Naive thymus-derived CD8-positive, alpha-beta T cell (primary cell): ENCODE data around the gene ZNF316. TPM values are rescaled to one million over a fixed set of nuclear protein-coding genes. Genes with fewer than 3 reads are reported as not detected.
A peak's percentile ranks its signal among the peaks of the same experiment; 100 is the strongest.

ENCODE experiments used
- ATAC-seq, 2 donors: fragments of 150-1000 bp; cut with Tn5 transposase in 1 of 2; sonication (Bioruptor Pico), chemical (Tn5 transposase) in 1 of 2; 1 replicate in 1 of 2; 2 replicates in 1 of 2; pipeline ENCODE4 v1.10.0; 2021; ENCODE audit warnings: mild to moderate bottlenecking in 2 of 2, moderate library complexity in 2 of 2
- POLR2A ChIA-PET: fragments of 350-600 bp; sonication (Branson Sonifier 250); formaldehyde crosslinking; loops from one replicate; lab custom pipeline; 2021; ENCODE audit warnings: antibody characterized with exemption; lab: Charles Lee
- DNase-seq, 10 donors: peaks; one replicate each; pipeline versions ENCODE4 v3.0.0 to v3.0.0-alpha.2; 2020 to 2022
- H3K27ac Mint-ChIP-seq, 10 donors: one replicate each; pipeline ENCODE4 v1.8.0; 2020 to 2022; ENCODE audit warnings: mild to moderate bottlenecking in 10 of 10, mixed read lengths in 10 of 10, moderate library complexity in 4 of 10, inconsistent platforms in 1 of 10
- H3K27me3 Mint-ChIP-seq, 5 donors: one replicate each; pipeline ENCODE4 v1.8.0; 2021 to 2022; ENCODE audit warnings: mixed read lengths in 5 of 5
- H3K36me3 Mint-ChIP-seq, 3 donors: one replicate each; pipeline ENCODE4 v1.8.0; 2020 to 2022; ENCODE audit warnings: mixed read lengths in 3 of 3, mild to moderate bottlenecking in 2 of 3, inconsistent platforms in 1 of 3
- H3K4me1 Mint-ChIP-seq, 4 donors: one replicate each; pipeline ENCODE4 v1.8.0; 2021 to 2022; ENCODE audit warnings: mixed read lengths in 4 of 4
- H3K4me3 Mint-ChIP-seq, 10 donors: one replicate each; pipeline ENCODE4 v1.8.0; 2020 to 2022; ENCODE audit warnings: mild to moderate bottlenecking in 10 of 10, mixed read lengths in 10 of 10, moderate library complexity in 6 of 10, inconsistent platforms in 1 of 10
- H3K9me3 Mint-ChIP-seq, 9 donors: one replicate each; pipeline ENCODE4 v1.8.0; 2020 to 2022; ENCODE audit warnings: mixed read lengths in 9 of 9, mild to moderate bottlenecking in 3 of 9, inconsistent platforms in 1 of 9, moderate library complexity in 1 of 9
- polyA plus RNA-seq, 3 donors: library from polyadenylated mRNA; unstranded; fragments of 300-500 nt; fragmentation: Illumina TruSeq; gene quantifications; one replicate each; pipeline ENCODE4 v1.2.3, GENCODE V29; 2021
- total RNA-seq, 8 experiments: library from RNA in 2 of 8; stranded (reverse) in 2 of 8; gene quantifications; one replicate each; pipeline ENCODE4 v1.2.3 and lab custom pipeline; 2021 to 2026

The ZNF316 gene
- total and polyA plus RNA-seq, 5 experiments from 2014 or later: 0.96 to 77.9 (median 5.7) TPM

GRCh38 chr7:6608794-6609193 is 28.3 kb upstream of the ZNF316 start:
- peaks cover 1 to 19% (median 15%) of the 10 kb centered on the region in 4 donors for H3K4me1 Mint-ChIP-seq
- H3K4me3 Mint-ChIP-seq: no peak overlapping the region
- no peak for ATAC-seq
- H3K9me3 Mint-ChIP-seq: peaks cover 0 to 1% (median 0%) of the 10 kb centered on the region in 9 donors
- H3K27me3 Mint-ChIP-seq: no peaks in the 10 kb centered on the region
- DNase-seq: no peak
- H3K27ac Mint-ChIP-seq: peak overlapping the region in 1 of 10 donors; percentile 33
- POLR2A ChIA-PET: no interaction called here
- peaks cover 0 to 47% (median 9%) of the 10 kb centered on the region in 3 donors for H3K36me3 Mint-ChIP-seq

- Mint-ChIP-seq H3K4me1 (peaks cover 11 to 32% (median 19%) of the 10 kb centered on the region in 4 donors), H3K27me3 (peaks cover 0 to 2% (median 0%) of the 10 kb centered on the region in 5 donors), H3K36me3 (peaks cover 0 to 19% (median 0%) of the 10 kb centered on the region in 3 donors), H3K4me3 (peak overlapping the region in 6 of 10 donors; percentile 23 to 84 (median 46)), H3K27ac (peak overlapping the region in 5 of 10 donors; percentile 44 to 78 (median 57)), H3K9me3 (peaks cover 0 to 1% (median 0%) of the 10 kb centered on the region in 9 donors)
- POLR2A ChIA-PET: interaction anchor here (0.9 kb wide), 1 partner anchor 53 kb away, joined by 4 read pairs; no protein-coding TSS in a partner anchor
- DNase-seq (no peak), ATAC-seq (no peak)
These were observed 24.3 kb upstream of the ZNF316 start for GRCh38 chr7:6612819-6613218.

- H3K27me3 Mint-ChIP-seq: peaks cover 0 to 2% (median 0%) of the 10 kb centered on the region in 5 donors
- H3K4me3 Mint-ChIP-seq: peak overlapping the region in 9 of 10 donors; percentile 18 to 93 (median 63)
- POLR2A ChIA-PET: no interaction called here
- H3K27ac Mint-ChIP-seq: peak overlapping the region in 3 of 10 donors; percentile 29 to 66 (median 60)
- peaks cover 0 to 1% (median 0%) of the 10 kb centered on the region in 9 donors for H3K9me3 Mint-ChIP-seq
- DNase-seq: no peak
- peaks cover 0 to 17% (median 0%) of the 10 kb centered on the region in 3 donors for H3K36me3 Mint-ChIP-seq
- no peak for ATAC-seq
- H3K4me1 Mint-ChIP-seq: peaks cover 15 to 36% (median 23%) of the 10 kb centered on the region in 4 donors
These were observed 23.4 kb upstream of the ZNF316 start for GRCh38 chr7:6613706-6614105.

GRCh38 chr7:6614953-6615722 is 22.0 kb upstream of the ZNF316 start, which contains the start of gene ZNF853:
Gene ZNF853 (plus strand): TSS chr7:6615610. CDS start chr7:6616175, 565 bp downstream.
- H3K4me3 Mint-ChIP-seq: peak within 1 kb of the TSS; percentile 70 to 93 (median 84)
- H3K36me3 Mint-ChIP-seq: peaks cover 0 to 9% (median 0%) of the 10 kb centered on the region in 3 donors
- H3K27ac Mint-ChIP-seq: peak within 1 kb of the TSS; percentile 73 to 91 (median 84)
- peaks cover 15 to 49% (median 34%) of the 10 kb centered on the region in 4 donors for H3K4me1 Mint-ChIP-seq
- peaks cover 0 to 2% (median 0%) of the 10 kb centered on the region in 5 donors for H3K27me3 Mint-ChIP-seq
- ATAC-seq (peak; percentile 68 to 72), DNase-seq (peak in 5 of 10 donors; percentile 13 to 32 (median 30))
- peaks cover 0 to 1% (median 0%) of the 10 kb centered on the region in 9 donors for H3K9me3 Mint-ChIP-seq
- POLR2A ChIA-PET: interaction anchor here (0.5 to 1.3 kb wide), 3 partner anchors 22 to 45 kb away, joined by 3 to 5 read pairs (median 3); partner anchors contain the start of genes INTS15 and ZNF316

GRCh38 chr7:6615723-6616555 is 21.2 kb upstream of the ZNF316 start:
- Mint-ChIP-seq H3K4me3 (peak overlapping the region; percentile 60 to 85 (median 69)), H3K36me3 (peaks cover 0 to 7% (median 0%) of the 10 kb centered on the region in 3 donors), H3K27ac (peak overlapping the region in 8 of 10 donors; percentile 5 to 85 (median 54)), H3K4me1 (peaks cover 15 to 57% (median 42%) of the 10 kb centered on the region in 4 donors), H3K9me3 (peaks cover 0 to 1% (median 0%) of the 10 kb centered on the region in 9 donors), H3K27me3 (peaks cover 0 to 2% (median 0%) of the 10 kb centered on the region in 5 donors)
- POLR2A ChIA-PET: interaction anchor here (0.5 to 1.8 kb wide), 5 partner anchors 9 to 108 kb away, joined by 3 to 6 read pairs (median 4); partner anchors contain the start of gene INTS15
- peak; percentile 21 to 34 for ATAC-seq
- no peak for DNase-seq

GRCh38 chr7:6616854-6617643 is 20.1 kb upstream of the ZNF316 start:
- Mint-ChIP-seq H3K27me3 (peaks cover 0 to 2% (median 0%) of the 10 kb centered on the region in 5 donors), H3K27ac (peak overlapping the region in 9 of 10 donors; percentile 26 to 85 (median 63)), H3K4me3 (peak overlapping the region; percentile 63 to 86 (median 70)), H3K9me3 (peaks cover 0 to 1% (median 0%) of the 10 kb centered on the region in 9 donors), H3K4me1 (peaks cover 18 to 62% (median 48%) of the 10 kb centered on the region in 4 donors), H3K36me3 (peaks cover 5 to 14% (median 7%) of the 10 kb centered on the region in 3 donors)
- POLR2A ChIA-PET: interaction anchor here (0.5 to 1.8 kb wide), 6 partner anchors 10 to 107 kb away, joined by 3 to 6 read pairs (median 3); partner anchors contain the start of gene INTS15
- ATAC-seq: no peak
- no peak for DNase-seq

- peaks cover 0 to 2% (median 0%) of the 10 kb centered on the region in 5 donors for H3K27me3 Mint-ChIP-seq
- no peaks in the 10 kb centered on the region for H3K9me3 Mint-ChIP-seq
- ATAC-seq: no peak
- H3K4me3 Mint-ChIP-seq: peak overlapping the region in 2 of 10 donors; percentile 13 to 24
- DNase-seq: no peak
- peak overlapping the region in 6 of 10 donors; percentile 8 to 85 (median 51) for H3K27ac Mint-ChIP-seq
- H3K4me1 Mint-ChIP-seq: peaks cover 18 to 65% (median 54%) of the 10 kb centered on the region in 4 donors
- POLR2A ChIA-PET: interaction anchor here (1.4 kb wide), 1 partner anchor 19 kb away, joined by 3 read pairs; the partner anchor contains the start of gene ZNF316
- peaks cover 5 to 17% (median 12%) of the 10 kb centered on the region in 3 donors for H3K36me3 Mint-ChIP-seq
These were observed 18.5 kb upstream of the ZNF316 start for GRCh38 chr7:6618621-6619020.

- peaks cover 5 to 20% (median 12%) of the 10 kb centered on the region in 3 donors for H3K36me3 Mint-ChIP-seq
- no peaks in the 10 kb centered on the region for H3K27me3 Mint-ChIP-seq
- no peak for DNase-seq
- POLR2A ChIA-PET: interaction anchor here (0.5 to 1.2 kb wide), 4 partner anchors 9 to 113 kb away, joined by 3 to 4 read pairs (median 4); partner anchors contain the start of gene INTS15
- ATAC-seq: no peak
- peaks cover 23 to 70% (median 60%) of the 10 kb centered on the region in 4 donors for H3K4me1 Mint-ChIP-seq
- H3K27ac Mint-ChIP-seq: peak overlapping the region in 9 of 10 donors; percentile 44 to 91 (median 63)
- no peaks in the 10 kb centered on the region for H3K9me3 Mint-ChIP-seq
- H3K4me3 Mint-ChIP-seq: peak overlapping the region in 9 of 10 donors; percentile 8 to 75 (median 55)
These were observed 17.2 kb upstream of the ZNF316 start for GRCh38 chr7:6619961-6620360.

GRCh38 chr7:6621195-6622133 is 15.7 kb upstream of the ZNF316 start:
- ATAC-seq (no peak), DNase-seq (no peak)
- peaks cover 20 to 75% (median 60%) of the 10 kb centered on the region in 4 donors for H3K4me1 Mint-ChIP-seq
- peak overlapping the region; percentile 13 to 81 (median 70) for H3K4me3 Mint-ChIP-seq
- peaks cover 5 to 20% (median 12%) of the 10 kb centered on the region in 3 donors for H3K36me3 Mint-ChIP-seq
- H3K27me3 Mint-ChIP-seq: no peaks in the 10 kb centered on the region
- peak overlapping the region; percentile 22 to 92 (median 80) for H3K27ac Mint-ChIP-seq
- no peaks in the 10 kb centered on the region for H3K9me3 Mint-ChIP-seq
- POLR2A ChIA-PET: interaction anchor here (0.9 to 1.5 kb wide), 3 partner anchors 15 to 44 kb away, joined by 3 to 6 read pairs (median 3); partner anchors contain the start of genes ZDHHC4 and ZNF316
